HG02981 (cell line): Measurements from ENCODE around the gene PLXNA2.

Experiments
- ATAC-seq: cut with Tn5 transposase; IDR thresholded peaks from one replicate; pipeline ENCODE4 v1.9.1; 2021; ENCODE audit warnings: mild to moderate bottlenecking, moderate library complexity; ENCODE audit not compliant: unreplicated experiment

The PLXNA2 gene

GRCh38 chr1:208183977-208184911 is 59.9 kb downstream of the PLXNA2 start:
- no peak for ATAC-seq

- no peak for ATAC-seq
Observed at GRCh38 chr1:208182880-208183645, 61.1 kb downstream of the PLXNA2 start.

DNA sequence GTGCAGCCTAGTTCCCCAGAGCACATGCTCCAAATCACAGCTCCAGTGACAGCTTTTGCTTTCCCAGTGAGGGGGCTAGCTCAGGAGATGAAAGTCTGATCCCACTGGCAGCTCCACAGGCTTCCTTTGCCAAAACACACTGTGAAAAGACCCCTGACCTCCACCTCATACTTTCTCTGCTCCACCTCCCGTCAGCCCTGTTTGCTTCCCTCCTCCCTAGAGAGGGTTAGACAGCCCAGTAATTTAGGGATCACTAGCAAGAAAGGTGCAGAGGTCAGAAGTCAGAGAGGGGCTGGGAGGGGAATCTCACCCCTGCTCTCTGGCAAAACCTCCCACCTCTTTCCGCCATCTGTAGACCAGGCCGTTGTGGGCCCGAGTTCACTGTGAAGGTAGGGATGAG is 62.8 kb downstream of the PLXNA2 start:
- ATAC-seq, result no peak

GRCh38 chr1:208180421-208180820 is 63.8 kb downstream of the PLXNA2 start:
- ATAC-seq, result no peak

GRCh38 chr1:208179961-208180409 is 64.2 kb downstream of the PLXNA2 start:
- no peak for ATAC-seq

- ATAC-seq, result no peak
Observed at GRCh38 chr1:208179263-208179816, 64.8 kb downstream of the PLXNA2 start.

DNA sequence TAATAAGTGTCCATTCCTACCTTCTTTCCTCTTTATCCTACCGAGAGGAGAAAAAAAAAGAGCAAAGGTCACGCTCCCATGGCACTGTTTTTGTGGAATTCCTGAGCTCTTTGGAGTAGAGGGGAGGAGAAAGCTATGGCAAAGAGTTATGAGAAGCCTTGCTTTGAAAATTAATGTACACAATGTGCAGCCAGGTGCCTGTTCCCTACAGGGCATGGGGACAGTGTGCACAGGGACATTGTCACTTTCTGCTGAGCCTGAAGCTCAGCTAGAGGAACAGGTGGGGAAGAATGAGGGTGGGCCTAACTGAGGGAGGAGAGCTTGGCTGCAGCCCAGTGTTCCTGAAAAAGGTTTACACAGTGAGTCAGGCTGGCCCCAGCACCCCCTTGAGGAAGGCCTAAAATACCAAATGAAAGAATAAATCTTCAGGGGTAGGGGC is 66.1 kb downstream of the PLXNA2 start:
- ATAC-seq, result no peak

DNA sequence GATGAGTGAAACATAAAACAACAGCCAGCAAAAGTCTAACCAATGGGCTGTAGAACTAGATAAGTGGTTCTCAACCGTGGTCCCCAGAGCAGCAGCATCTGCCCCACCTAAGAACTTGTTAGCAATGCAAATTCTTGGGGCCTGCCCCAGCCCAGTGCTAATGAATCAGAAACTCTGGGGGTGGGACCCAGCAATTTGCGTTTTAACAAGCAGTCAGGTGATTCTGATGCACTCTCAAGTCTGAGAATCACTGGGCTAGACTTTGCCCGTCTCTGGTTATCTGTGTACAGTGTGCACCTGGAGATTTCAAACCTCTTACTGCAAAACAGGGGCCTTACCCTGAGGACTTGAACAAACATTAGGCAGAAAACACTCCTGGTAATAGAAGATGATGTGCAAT is 66.5 kb downstream of the PLXNA2 start:
- ATAC-seq, result no peak

- no peak for ATAC-seq
Observed at GRCh38 chr1:208176649-208177048, 67.5 kb downstream of the PLXNA2 start.

GRCh38 chr1:208175508-208175895 is 68.7 kb downstream of the PLXNA2 start:
- no peak for ATAC-seq

GRCh38 chr1:208174731-208175507 is 69.3 kb downstream of the PLXNA2 start:
- no peak for ATAC-seq

DNA sequence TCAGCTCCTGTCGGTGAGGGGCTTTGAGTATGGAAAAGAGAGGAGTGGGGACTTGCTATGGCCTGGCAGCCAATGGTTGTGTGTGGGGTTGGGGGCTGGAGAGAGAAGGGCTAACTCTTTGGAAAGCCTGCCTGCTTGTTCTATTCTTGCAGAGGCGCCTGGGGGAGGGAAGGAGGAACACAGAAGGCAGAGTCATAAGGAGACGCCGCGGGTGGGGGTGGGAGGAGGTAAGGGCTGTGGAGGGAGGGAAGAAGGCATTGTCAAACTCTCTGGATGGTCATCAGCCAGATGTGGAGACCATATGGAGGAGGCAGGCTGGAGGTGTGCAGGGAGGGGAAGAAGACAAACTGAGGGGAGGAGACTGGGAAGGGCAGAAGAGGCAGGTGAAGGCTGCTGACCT is 70.0 kb downstream of the PLXNA2 start:
- ATAC-seq, result no peak

DNA sequence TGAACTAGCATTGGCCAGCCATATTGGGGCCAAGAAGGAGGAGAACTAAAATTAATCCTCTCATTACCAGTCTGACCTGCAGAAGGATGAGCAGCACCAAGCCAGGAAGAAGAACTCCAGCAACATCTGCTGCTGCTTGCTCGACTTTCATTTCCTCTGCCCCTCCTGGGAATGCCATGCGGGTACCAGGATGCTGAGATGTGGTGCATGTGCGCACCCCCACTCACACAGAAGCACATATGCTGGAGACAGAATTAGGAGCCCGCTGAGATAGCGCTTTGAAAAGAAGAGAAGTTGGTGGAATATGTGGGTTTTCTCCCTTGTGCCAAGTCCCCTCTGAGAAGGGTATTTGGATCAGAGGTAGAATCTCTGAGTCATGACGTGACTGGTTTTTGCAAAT is 70.4 kb downstream of the PLXNA2 start:
- no peak for ATAC-seq

GRCh38 chr1:208172423-208173145 is 71.6 kb downstream of the PLXNA2 start:
- ATAC-seq, result no peak

DNA sequence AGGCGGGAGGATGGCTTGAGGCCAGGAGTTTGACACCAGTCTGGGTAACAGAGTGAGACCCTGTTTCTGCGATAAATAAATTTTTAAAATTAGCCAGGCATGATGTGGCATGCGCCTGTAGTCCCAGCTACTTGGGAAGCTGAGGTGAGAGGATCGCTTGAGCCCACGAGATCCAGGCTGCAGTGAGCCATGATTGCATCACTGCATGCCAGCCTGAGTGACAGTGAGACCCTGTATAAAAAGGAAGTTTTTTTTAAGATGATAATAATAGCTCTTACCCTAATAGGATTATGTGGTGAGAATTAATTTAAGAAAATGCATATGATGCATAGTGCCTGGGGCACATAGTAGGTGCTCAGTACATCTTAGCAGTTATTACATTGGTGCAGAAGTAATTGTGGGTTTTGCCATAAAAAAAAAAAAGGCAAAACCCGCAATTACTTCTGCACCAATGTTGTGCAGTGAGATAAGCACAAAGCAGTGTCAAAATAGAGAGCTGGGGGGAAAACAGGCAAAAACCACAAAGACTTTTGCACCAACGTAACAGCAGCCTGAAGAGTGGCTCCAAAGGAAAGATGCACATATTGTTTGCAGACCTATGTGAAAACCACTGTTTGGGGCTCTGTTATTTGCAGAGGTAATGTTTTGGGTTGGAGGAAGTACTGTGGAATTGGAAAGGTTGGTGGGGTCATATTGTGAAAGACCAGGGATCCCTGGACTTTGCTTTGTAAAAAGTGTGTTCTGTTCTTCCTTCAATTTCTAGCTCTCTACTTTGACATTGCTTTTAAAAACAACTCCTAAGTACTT is 72.4 kb downstream of the PLXNA2 start:
- no peak for ATAC-seq

- ATAC-seq, result no peak
Observed at GRCh38 chr1:208170252-208170651, 73.9 kb downstream of the PLXNA2 start.

GRCh38 chr1:208169081-208169879 is 74.9 kb downstream of the PLXNA2 start:
- ATAC-seq, result no peak

DNA sequence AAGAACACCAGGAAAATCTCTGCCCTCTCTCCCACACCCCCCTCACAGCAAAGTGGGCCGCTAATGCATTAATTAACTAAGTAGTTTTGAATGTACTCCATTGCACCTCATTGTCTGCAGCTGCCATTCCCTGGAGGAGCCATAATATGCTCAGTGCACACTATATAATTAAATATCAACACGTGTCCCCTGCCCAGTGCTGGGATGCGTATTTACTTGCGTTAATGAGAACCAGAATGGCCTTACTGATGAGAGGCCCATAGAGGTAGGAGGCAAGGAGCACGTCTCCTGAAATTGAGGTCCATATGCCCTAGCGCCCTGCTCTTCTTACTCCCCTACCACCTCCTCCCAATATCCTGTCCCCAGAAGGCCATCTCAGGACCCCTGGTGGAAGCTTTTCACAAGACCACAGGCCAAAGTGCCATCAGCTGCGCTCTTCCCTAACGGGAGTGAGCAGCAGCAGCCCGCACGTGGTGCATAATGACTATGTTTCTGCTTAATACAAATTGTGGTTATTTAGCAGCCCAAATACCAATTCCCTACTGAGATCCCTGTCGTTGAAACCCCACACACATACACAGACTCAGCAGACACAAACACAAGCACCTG is 76.8 kb downstream of the PLXNA2 start:
- ATAC-seq, result no peak
